Thyroid gland (tissue), 4 donors: ENCODE measurements around the gene AMIGO1.

Experiments used
- CTCF ChIP-seq, 6 experiments: fragments of 200-600 bp in 3 of 6; fragments of 450-650 bp in 3 of 6; sonication (generic) in 3 of 6; IDR thresholded peaks; one replicate each; pipeline ENCODE4 v1.5.1; 2016 to 2019; ENCODE audit warnings: antibody characterized with exemption in 6 of 6, mild to moderate bottlenecking in 2 of 6, inconsistent platforms in 1 of 6, moderate library complexity in 1 of 6
- POLR2A ChIP-seq, 2 donors: fragments of 450-650 bp; IDR thresholded peaks; one replicate each; pipeline ENCODE4 v1.6.1; 2017; ENCODE audit warnings: antibody characterized with exemption in 2 of 2, mild to moderate bottlenecking in 2 of 2, moderate library complexity in 1 of 2

GRCh38 chr1:109542657-109543056 lies 33.1 kb upstream of the AMIGO1 start:
- TF ChIP-seq CTCF (IDR thresholded peaks at IDR 0.05) (no peak), POLR2A (IDR thresholded peaks at IDR 0.05) (no peak)
